ENCODE results near the gene L3MBTL2.

L3MBTL2 gene

GRCh38 chr22:41274856-41275255 is 69.7 kb downstream of the L3MBTL2 start:
- DNase-seq = no peak

DNA sequence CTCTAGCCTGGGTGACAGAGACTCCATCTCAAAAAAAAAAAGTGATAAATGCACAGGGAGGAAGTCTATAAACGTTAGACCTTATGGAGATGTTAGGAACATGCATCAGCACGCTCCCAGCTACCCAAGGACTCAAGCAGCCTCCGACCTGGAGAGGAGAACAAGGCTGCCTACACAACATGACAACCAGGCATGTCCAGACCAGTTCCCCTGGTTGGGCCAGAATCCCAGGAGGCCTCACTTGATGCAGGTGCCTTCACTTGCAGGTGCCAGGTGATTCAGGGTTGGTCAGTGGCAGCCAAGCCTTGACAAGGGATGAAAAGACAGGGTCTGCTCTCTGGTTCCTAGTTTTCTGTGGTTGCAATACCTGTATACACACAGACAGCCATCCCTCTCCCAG is 75.0 kb downstream of the L3MBTL2 start:
- no peak for DNase-seq

GRCh38 chr22:41280854-41281253 is 75.7 kb downstream of the L3MBTL2 start:
- DNase-seq = no peak

Measured in inflammatory macrophage (primary cell).